ENCODE data around the gene RTL10. TPM values are rescaled to one million over a fixed set of nuclear protein-coding genes. Genes with fewer than 3 reads are reported as not detected.

RTL10 gene
- total and polyA plus RNA-seq, 2 of the 13 experiments (the other 11 are each of a cell fraction or from before 2014, with no cell fraction given): 14.1 to 15.8 TPM

DNA sequence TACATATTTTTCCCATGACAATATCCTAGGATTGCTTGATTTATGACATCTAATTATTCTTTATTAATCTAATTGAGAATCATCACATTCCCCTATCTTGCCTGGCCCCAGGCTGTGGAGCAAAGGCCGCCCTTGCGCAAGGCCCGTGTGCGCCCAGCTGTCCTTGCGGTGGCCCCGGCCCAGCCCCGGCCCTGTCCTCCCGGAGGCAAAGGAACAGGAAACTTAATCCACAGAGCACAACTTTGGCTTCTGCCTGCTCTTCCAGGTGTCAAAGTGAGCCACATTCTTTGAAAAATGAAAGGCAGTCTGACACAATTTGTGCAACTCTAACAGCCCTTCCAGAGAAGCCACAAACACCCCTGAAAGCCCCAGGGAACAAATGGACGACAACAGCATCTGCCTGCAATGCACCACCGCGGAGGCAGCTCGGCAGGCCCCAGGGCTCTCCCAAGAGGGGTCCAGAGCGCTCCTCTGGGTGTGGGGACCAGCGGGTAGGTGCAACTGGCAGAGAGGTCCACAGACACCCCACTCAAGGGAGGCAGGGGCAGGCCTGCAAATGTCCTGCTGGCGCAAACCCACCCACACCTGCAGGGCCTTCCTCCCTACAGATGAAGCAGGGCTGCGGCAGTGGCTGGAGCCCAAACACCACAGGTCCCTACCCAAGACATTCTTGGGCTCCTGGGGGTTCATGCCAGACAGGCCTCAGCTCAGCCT is 30.3 kb downstream of the RTL10 start (continued):
- TF ChIP-seq, protein P1, sequence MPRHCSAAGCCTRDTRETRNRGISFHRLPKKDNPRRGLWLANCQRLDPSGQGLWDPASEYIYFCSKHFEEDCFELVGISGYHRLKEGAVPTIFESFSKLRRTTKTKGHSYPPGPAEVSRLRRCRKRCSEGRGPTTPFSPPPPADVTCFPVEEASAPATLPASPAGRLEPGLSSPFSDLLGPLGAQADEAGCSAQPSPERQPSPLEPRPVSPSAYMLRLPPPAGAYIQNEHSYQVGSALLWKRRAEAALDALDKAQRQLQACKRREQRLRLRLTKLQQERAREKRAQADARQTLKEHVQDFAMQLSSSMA (CRISPR knock-in tag; IDR thresholded peaks at IDR 0.05): 0 out of 2 replicates have a peak, but pooled peaks have one; percentile 29
- TF ChIP-seq, protein P2, sequence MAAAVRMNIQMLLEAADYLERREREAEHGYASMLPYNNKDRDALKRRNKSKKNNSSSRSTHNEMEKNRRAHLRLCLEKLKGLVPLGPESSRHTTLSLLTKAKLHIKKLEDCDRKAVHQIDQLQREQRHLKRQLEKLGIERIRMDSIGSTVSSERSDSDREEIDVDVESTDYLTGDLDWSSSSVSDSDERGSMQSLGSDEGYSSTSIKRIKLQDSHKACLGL (CRISPR knock-in tag; IDR thresholded peaks at IDR 0.05): peak; percentile 52; the same call in 1 of the 2 replicates
- TF ChIP-seq ZFY (CRISPR knock-in tag; IDR thresholded peaks at IDR 0.05) (peak; percentile 86), DMAP1 (CRISPR knock-in tag; IDR thresholded peaks at IDR 0.05) (peak; percentile 63; the same call in 1 of the 2 replicates), CENPT (CRISPR knock-in tag; IDR thresholded peaks at IDR 0.05; ENCODE audit: low read depth) (no peak), RXRB (CRISPR knock-in tag; IDR thresholded peaks at IDR 0.05; ENCODE audit: borderline replicate concordance) (peak; percentile 91), GATA4 (IDR thresholded peaks at IDR 0.05; ENCODE audit: borderline replicate concordance, low read depth) (no peak), HNF4A (CRISPR knock-in tag; IDR thresholded peaks at IDR 0.05) (peak; percentile 95), RBFOX2 (IDR thresholded peaks at IDR 0.05; ENCODE audit: low read depth, low read length) (peak; percentile 41; the same call in 1 of the 2 replicates), ZNF121 (CRISPR knock-in tag; IDR thresholded peaks at IDR 0.05) (peak; percentile 46; the same call in 1 of the 2 replicates), PRDM15 (CRISPR knock-in tag; IDR thresholded peaks at IDR 0.05) (no peak), ZNF570 (CRISPR knock-in tag; IDR thresholded peaks at IDR 0.05; ENCODE audit: borderline replicate concordance) (no peak), TRIM24 (CRISPR knock-in tag; IDR thresholded peaks at IDR 0.05) (peak; percentile 52; the same call in 1 of the 2 replicates), NR2F6 (IDR thresholded peaks at IDR 0.05) (0 out of 2 replicates have a peak, but pooled peaks have one; percentile 30), NR2F6 (CRISPR knock-in tag; IDR thresholded peaks at IDR 0.05) (peak; percentile 57; the same call in 1 of the 2 replicates), ZNF367 (CRISPR knock-in tag; IDR thresholded peaks at IDR 0.05; ENCODE audit: borderline replicate concordance) (0 out of 2 replicates have a peak, but pooled peaks have one; percentile 66), SSRP1 (CRISPR knock-in tag; IDR thresholded peaks at IDR 0.05) (no peak), CEBPB (IDR thresholded peaks at IDR 0.05; ENCODE audit: borderline replicate concordance, low read depth, low read length) (peak; percentile 98), ZNF430 (CRISPR knock-in tag; IDR thresholded peaks at IDR 0.05) (0 out of 2 replicates have a peak, but pooled peaks have one; percentile 33), ZNF441 (CRISPR knock-in tag; IDR thresholded peaks at IDR 0.05; ENCODE audit: borderline replicate concordance) (peak; percentile 68; the same call in 1 of the 2 replicates), MXD4 (CRISPR knock-in tag; IDR thresholded peaks at IDR 0.05) (no peak), MEF2D (CRISPR knock-in tag; IDR thresholded peaks at IDR 0.05) (0 out of 2 replicates have a peak, but pooled peaks have one; percentile 39), ZNF724P (CRISPR knock-in tag; IDR thresholded peaks at IDR 0.05; ENCODE audit: borderline replicate concordance) (0 out of 2 replicates have a peak, but pooled peaks have one; percentile 57), NFYC (CRISPR knock-in tag; IDR thresholded peaks at IDR 0.05) (no peak), ZNF343 (CRISPR knock-in tag; IDR thresholded peaks at IDR 0.05) (0 out of 2 replicates have a peak, but pooled peaks have one; percentile 17), TOPORS (CRISPR knock-in tag; IDR thresholded peaks at IDR 0.05) (peak; percentile 62; the same call in 1 of the 2 replicates), PITX1 (CRISPR knock-in tag; IDR thresholded peaks at IDR 0.05) (peak; percentile 77), ZBTB38 (CRISPR knock-in tag; IDR thresholded peaks at IDR 0.05) (peak; percentile 15; the same call in 1 of the 2 replicates)

Measured in HepG2 (cell line).